HG02798 (cell line): ENCODE data around the gene PHETA1.
"Not testable (repeated sequence)": the region's sequence is repeated elsewhere in the genome, so short reads cannot be mapped to it uniquely, and the experiment has no call there.

Experiments
- ATAC-seq: cut with Tn5 transposase; IDR thresholded peaks from one replicate; pipeline ENCODE4 v1.9.1; 2021; ENCODE audit warnings: mild to moderate bottlenecking; ENCODE audit not compliant: unreplicated experiment, poor library complexity

PHETA1 gene

DNA sequence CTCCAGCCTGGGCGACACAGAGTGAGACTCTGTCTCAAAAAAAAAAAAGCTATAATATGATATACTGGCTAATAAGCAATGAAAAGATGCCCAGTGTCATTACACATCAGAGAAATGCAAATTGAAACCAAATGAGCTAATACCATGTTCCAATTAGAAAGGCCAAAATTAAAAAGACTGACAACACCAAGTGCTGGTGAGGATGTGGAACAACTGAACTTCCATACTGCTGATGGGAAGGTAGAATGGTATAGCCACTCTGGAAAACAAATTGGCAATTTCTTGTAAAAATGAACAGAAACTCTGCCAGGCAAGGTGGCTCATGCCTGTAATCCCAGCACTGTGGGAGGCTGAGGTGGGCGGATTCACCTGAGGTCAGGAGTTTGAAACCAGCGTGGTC, 8.5 kb upstream of the PHETA1 start:
- ATAC-seq = no peak

DNA sequence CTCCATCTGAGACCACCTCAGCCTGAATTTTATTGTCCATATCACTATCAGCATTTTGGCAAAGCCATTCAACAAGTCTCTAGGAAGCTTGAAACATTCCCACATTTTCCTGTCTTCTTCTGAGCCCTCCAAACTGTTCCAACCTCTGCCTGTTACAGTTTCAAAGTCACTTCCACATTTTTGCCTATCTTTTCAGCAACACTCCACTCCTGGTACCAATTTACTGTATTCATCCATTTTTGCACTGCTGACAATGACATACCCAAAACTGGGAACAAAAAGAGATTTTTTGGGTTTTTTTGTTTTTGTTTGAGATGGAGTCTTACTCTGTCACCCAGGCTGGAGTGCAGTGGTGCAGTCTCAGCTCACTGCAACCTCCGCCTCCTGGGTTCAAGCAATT, 4.3 kb upstream of the PHETA1 start:
- not testable (repeated sequence) for ATAC-seq

GRCh38 chr12:111369496-111370220, 763 bp upstream of the PHETA1 start:
- ATAC-seq = no peak

DNA sequence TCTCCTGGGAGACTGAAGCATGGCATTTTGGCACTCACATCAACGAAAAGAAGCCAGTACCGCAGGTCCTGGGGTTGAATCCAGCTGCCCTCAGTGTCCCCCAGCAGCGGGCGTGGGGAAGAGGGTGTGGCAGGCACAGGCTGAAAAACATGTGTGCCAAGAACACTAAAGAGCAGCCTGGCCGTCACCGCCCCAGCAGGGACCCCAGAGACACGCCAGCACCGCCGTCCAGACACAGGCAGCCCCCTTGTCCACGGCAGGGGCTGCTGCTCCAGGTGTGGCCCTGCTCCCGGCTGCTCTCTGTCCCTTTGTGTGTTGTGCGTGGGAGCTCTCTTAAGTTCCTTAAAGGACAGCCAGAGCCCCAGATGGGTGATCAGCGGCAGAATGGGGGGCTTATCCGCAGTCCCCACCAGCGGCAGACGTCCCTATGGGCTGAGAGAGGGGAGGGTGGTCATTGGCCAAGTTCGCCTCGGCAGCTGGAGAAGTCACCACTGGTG, 556 bp downstream of the PHETA1 start:
- no peak for ATAC-seq

- no peak for ATAC-seq
Observed at GRCh38 chr12:111367661-111368221, 1.2 kb downstream of the PHETA1 start.

DNA sequence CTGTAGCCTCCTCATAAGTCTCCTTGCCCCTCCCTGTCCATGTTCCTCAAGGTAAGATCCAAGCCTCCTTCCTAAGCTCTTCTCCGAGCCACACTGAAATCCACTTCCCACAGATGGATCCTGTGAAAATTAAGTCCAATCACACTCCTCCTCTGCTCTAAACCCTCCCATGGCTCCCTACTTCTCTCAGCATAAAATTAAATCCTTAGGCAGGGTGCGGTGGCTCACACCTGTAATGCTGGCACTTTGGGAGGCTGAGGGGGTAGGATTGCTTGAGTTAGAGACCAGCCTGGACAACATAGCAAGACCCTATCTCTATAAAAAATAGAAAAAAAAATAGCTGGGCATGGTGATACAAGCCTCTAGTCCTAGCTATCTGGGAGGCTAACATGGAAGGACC, 2.3 kb downstream of the PHETA1 start:
- no peak for ATAC-seq

DNA sequence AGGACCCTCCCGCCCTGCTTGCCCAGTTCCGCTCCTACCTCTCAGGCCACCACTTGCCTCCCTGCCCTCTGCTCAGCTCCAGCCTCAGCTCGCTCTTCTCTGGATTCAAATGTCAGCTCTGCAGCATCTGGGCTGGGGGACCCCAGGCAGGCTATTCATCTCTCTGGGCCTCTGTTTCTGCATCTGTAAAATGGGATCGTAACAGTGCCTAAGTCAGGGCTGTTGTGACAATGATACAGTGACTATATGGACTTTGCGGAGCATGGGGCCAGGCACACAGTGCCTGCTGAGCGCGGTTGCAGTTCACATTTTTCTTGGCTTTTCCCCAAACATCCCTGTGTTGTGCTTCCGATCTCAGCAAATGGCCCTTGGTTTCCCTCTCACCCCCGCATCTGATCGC, 2.8 kb downstream of the PHETA1 start:
- ATAC-seq = no peak

DNA sequence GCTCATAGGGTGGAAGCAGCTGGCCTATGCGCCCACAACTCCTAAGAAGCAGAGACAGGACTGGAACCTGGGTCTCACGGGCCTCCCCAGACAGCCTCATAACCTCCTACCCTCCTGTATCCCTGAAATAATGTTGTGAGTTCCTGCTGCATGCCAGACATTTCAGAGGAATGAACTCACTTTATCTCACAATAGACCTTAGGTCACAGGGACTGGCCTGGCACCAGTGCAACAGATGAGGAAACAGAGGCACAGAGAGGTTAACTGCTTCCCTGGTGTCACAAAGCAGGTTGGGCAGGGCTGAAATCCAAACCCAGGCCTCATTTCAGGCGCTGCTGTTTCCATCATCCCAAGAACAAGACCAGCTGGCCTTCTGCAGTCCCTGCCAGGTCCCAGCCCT, 5.3 kb downstream of the PHETA1 start:
- ATAC-seq = no peak

DNA sequence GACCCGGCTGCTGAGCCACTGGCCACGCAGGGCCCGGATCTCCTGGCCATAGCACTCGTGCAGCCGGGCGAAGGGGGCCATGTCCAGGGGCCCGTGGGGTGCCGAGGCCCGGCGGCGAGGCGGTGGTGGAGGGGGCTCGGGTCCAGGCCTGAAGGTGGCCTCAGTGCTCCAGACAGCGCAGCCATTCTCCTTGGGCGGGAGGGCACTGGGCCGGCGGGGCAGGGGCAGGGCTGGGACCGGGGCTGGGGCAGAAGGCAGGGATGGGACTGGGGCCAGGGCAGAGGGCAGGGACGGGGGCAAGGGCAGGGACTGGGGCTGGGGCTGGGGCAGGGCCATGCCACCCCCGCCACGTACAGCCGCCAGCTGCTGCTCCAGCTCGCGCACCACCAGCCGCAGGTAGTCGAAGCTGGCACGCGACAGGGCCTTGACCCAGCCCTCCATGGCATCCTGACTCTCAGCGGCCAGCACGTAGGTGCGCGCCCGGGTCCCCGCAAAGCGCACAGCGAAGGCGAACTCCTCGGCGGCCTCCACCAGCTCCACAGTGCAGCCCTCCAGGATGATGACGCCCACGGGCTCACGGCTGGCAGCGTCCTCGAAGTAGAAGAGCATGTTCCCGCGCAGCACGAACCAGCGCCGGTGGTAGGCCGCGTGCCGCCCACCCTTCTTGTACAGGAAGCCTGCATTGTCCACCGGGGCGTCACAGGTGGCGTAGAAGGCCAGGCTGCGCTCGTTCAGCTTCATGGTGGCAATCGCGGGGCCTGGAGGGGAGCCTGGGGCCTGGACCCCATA, 6.0 kb downstream of the PHETA1 start:
- no peak for ATAC-seq

DNA sequence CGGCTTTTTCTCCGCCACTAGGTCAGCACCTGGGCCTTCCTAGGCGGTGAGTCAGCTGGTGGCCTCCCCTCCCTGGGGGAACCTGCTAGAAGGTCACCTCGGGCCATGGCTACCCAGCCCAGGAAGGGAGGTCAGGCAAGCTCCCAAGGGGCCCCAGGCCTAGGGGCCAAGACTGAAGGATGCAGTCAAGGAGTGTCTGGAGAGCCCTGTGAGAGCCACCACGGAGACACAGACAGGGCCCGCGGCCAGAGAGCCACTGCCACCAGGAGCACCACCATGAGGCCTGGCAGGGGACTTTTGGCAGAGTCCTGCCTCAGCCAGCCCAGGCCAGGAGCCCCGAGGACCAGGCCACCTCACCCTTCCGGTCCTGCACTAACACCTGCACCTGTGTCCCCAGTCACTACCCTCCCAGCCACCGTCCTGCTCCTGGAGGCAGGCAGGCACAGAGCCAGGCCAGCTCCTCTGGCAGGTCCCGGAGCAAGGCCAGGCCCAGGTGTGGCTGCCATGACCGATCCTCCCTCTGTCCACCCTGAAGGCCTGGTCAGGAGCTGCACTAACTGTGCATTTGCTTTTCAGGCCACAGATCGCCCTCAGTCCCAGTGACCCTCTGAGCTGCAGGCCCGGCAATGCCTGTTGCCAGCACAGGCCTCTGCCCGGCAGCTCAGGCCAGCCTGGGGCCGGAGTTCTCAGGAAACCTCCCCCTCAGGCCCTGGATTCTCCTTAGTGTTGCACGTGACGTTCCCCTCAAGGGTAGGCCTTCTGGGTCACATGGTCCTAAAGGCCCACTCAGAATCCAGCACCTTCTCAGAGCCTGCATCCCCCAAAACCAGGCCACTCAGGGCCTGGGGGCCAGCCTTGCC, 6.9 kb downstream of the PHETA1 start:
- ATAC-seq = no peak

GRCh38 chr12:111361073-111361716, 7.7 kb downstream of the PHETA1 start:
- ATAC-seq = no peak

- ATAC-seq = no peak
Observed at GRCh38 chr12:111360325-111360930, 8.5 kb downstream of the PHETA1 start.

GRCh38 chr12:111359914-111360276, 9.0 kb downstream of the PHETA1 start:
- ATAC-seq = no peak

DNA sequence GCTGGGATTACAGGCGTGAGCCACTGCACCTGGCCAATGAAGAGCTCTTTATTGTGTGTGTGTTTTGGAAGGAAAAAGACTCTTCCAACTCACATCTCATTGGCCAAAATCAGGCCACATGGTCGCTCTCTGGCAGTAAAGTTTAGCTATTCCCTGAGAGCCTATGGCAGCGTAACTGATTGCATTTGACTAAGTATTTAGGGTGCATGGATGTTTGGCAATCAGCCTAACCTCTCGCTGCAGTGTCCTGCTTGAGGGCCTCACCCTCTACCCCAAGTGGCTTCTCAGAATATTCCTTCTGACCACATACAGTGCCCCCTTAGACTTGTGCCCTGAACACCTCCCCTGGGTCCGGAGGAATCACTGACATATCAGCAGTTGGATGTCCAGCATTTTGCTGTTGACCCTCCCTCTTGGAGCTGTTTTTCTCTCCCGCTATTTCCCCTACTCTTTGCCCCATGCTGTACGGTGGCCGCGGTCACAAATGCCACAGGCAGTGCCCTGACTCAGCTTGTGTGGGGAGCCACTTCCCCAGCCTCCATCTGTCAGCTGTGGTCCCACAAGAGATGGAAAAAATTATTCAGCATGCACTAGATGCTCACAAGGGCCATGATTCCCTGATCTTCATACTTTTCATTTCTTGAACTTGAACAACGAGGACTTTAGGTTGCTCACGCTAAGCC, 9.5 kb downstream of the PHETA1 start:
- no peak for ATAC-seq

GRCh38 chr12:111355201-111355925, 13.5 kb downstream of the PHETA1 start:
- ATAC-seq = no peak

GRCh38 chr12:111354511-111354910, 14.4 kb downstream of the PHETA1 start:
- no peak for ATAC-seq

DNA sequence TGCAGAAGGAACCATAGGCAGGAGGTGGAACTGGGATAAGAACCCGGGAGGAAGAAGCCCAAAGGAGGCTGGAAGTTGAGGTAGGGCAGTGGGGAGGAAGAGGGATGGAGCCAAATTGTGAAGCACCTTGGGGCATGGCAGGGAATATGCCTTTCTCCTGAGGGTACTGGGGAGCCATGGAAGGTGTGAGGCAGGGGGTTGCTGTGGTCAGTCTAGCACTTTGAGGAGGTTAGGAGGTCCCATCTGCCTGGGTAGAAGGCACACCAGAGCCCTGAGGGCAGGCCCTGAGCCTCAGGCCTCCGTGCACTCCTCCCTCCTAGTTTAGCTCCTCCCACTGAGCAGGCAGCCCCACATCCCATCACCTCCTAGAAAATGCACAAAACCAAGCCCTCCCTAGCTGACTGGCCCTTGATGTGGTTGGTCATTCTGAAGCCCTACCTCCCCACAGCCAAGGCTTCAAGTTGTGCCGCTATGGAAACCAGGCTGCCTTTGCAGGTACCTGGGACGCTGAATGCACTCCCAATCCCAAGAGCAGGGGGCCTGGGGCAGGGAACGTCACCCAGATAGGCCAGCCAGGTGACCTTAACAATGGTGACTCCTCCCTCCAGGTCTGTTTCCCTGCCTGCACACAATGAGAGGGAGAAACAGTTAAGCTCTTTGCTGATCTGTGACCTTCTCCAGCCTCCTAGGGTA, 15.1 kb downstream of the PHETA1 start:
- ATAC-seq = no peak

DNA sequence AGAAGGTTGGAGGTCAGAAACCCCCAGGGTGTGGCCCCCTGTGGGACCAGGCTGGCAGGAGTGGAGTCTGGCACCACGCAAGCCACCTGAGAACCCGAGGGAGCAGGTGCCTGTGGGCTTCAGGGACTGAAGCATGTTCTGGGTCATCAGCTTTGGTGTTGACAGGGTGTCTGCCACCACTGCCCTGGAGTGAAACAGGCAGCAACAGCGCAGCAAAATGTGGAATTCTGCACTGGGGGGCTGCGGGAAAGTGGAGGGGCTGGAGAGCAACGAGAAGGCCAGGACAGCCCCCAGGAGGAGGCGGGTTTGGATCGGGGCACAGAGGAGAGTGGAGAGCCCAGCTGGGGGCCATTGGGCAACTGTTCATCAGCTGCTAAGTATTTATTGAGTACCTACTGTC, 15.9 kb downstream of the PHETA1 start:
- no peak for ATAC-seq
